HFFc6 (cell line): ENCODE results near the gene FLOT1. TPM values are rescaled to one million over a fixed set of nuclear protein-coding genes. Genes with fewer than 3 reads are reported as not detected.

Experiments
- DNase-seq: peaks from one replicate; pipeline ENCODE4 v3.0.0-alpha.2; 2018
- H3K27ac Mint-ChIP-seq: 2 replicates; pipeline ENCODE4 v1.8.0; 2020; ENCODE audit warnings: mild to moderate bottlenecking, mixed read lengths
- H3K27me3 Mint-ChIP-seq: 2 replicates; pipeline ENCODE4 v1.8.0; 2021; ENCODE audit warnings: mild to moderate bottlenecking, moderate library complexity, mixed read lengths; ENCODE audit not compliant: insufficient read depth
- H3K36me3 Mint-ChIP-seq: 2 replicates; pipeline ENCODE4 v1.8.0; 2021; ENCODE audit warnings: low read depth, mixed read lengths
- H3K4me1 Mint-ChIP-seq: 2 replicates; pipeline ENCODE4 v1.8.0; 2020; ENCODE audit warnings: low read depth, mixed read lengths
- H3K4me3 Mint-ChIP-seq: 2 replicates; pipeline ENCODE4 v1.8.0; 2020; ENCODE audit warnings: mild to moderate bottlenecking, moderate library complexity, mixed read lengths
- H3K9me3 Mint-ChIP-seq: 2 replicates; pipeline ENCODE4 v1.8.0; 2020; ENCODE audit warnings: mild to moderate bottlenecking, mixed read lengths
- CTCF ChIP-seq: fragments of 200-600 bp; sonication (generic); IDR thresholded peaks from 2 replicates; pipeline ENCODE4 v1.5.0; 2021; ENCODE audit warnings: antibody characterized with exemption, mild to moderate bottlenecking
- total RNA-seq, 6 experiments: library from RNA; stranded (reverse); fragmentation: NEBNext Ultra II Directional; extraction: Animal tissue kit (Norgen Biotek cat#: 25700); gene quantifications; 2 replicates in 1 of 6; 3 replicates in 5 of 6; pipeline ENCODE4 v1.2.3, GENCODE V29; 2021

FLOT1 gene
- total RNA-seq, 6 experiments from 2014 or later: 218 to 286 (median 236) TPM

GRCh38 chr6:30740540-30740870 lies 2.0 kb downstream of the FLOT1 start:
- no peak for DNase-seq
- Mint-ChIP-seq H3K36me3 (peaks cover 70% of the 10 kb centered on the region), H3K27me3 (peaks cover 15% of the 10 kb centered on the region), H3K4me3 (peak overlapping the region; percentile 94), H3K27ac (peak overlapping the region; percentile 93), H3K4me1 (peaks cover 69% of the 10 kb centered on the region), H3K9me3 (no peaks in the 10 kb centered on the region)
- no peak for TF ChIP-seq CTCF

DNA sequence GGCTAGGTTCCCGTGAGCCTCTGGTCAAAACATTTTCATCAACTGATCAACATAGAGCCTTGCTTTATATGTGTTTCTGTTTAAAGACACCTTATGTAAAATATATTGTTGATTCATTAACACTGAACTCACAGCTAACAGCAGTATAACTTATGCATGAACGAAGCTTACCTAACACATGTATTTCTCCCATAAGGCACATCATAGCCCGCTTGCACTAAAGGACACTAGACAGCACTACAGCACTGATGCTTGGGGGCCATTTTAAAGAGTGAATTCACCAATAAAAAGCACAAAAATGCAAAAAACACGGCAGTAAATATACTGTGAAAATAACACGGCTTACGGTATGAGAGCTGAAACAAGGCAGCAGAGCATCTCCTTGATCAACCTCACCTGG lies 4.0 kb downstream of the FLOT1 start:
- Mint-ChIP-seq H3K27ac (peak overlapping the region; percentile 43), H3K9me3 (no peaks in the 10 kb centered on the region), H3K4me3 (peak overlapping the region; percentile 51), H3K36me3 (peaks cover 72% of the 10 kb centered on the region), H3K27me3 (peaks cover 12% of the 10 kb centered on the region), H3K4me1 (peaks cover 58% of the 10 kb centered on the region)
- TF ChIP-seq CTCF: no peak
- no peak for DNase-seq

GRCh38 chr6:30735668-30736314 lies 6.7 kb downstream of the FLOT1 start:
- Mint-ChIP-seq H3K27ac (peak overlapping the region; percentile 3; the same call in 1 of the 2 replicates), H3K9me3 (no peaks in the 10 kb centered on the region), H3K4me1 (peaks cover 45% of the 10 kb centered on the region), H3K36me3 (peaks cover 60% of the 10 kb centered on the region), H3K27me3 (peaks cover 11% of the 10 kb centered on the region), H3K4me3 (no peak overlapping the region)
- no peak for TF ChIP-seq CTCF
- DNase-seq: no peak

- Mint-ChIP-seq H3K27ac (peak overlapping the region; percentile 35), H3K4me3 (no peak overlapping the region), H3K4me1 (peaks cover 23% of the 10 kb centered on the region), H3K36me3 (peaks cover 29% of the 10 kb centered on the region), H3K27me3 (peaks cover 11% of the 10 kb centered on the region), H3K9me3 (no peaks in the 10 kb centered on the region)
- TF ChIP-seq CTCF: no peak
- no peak for DNase-seq
Observed at GRCh38 chr6:30732237-30732943, 10.1 kb downstream of the FLOT1 start.

DNA sequence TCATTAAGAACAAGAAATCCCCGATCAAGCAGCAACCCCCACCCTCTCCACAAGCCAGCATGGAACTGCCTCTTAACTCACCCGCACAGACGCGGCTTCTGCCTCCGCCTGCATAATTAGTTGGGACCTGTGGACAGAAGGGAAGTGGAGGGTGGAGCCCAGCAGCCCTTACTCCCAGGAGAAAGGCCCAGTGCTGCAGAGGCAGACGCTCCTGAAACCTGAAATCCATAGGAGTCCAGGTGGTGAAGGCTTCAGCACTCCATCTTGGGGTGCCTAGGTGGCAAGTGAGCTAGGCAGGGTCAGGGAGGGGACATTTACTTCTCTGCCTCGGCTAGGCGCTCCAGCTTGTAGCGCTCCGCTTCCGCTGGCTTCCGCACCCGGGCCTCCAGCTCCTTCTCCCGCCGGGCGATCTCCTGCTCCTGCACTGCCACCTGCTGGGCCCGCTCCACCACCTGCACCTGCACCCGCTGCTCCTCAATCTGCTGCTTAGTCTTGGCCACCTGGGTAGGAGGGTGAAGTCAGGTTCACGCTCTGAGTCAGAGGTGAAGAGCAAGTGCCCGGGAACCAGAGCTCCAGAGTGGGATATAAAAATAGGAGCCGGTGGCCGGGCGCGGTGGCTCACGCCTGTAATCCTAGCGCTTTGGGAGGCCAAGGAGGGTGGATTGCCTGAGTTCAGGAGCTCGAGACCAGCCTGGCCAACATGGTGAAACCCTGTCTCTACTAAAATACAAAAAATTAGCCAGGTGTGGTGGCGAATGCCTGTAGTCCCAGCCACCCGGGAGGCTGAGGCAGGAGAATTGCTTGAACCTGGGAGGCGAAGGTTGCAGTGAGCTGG lies 11.7 kb downstream of the FLOT1 start:
- Mint-ChIP-seq H3K27ac (no peak overlapping the region; the same call in 1 of the 2 replicates), H3K9me3 (no peaks in the 10 kb centered on the region), H3K27me3 (peaks cover 6% of the 10 kb centered on the region), H3K36me3 (peaks cover 16% of the 10 kb centered on the region; the same call in 1 of the 2 replicates), H3K4me1 (peaks cover 21% of the 10 kb centered on the region), H3K4me3 (no peak overlapping the region)
- TF ChIP-seq CTCF: peak; percentile 64
- no peak for DNase-seq
